ENCODE results near the gene MEF2C. TPM values are rescaled to one million over a fixed set of nuclear protein-coding genes. Genes with fewer than 3 reads are reported as not detected.

MEF2C gene
- total RNA-seq, 4 donors from 2014 or later, result 45.6 to 92.0 (median 54.4) TPM

DNA sequence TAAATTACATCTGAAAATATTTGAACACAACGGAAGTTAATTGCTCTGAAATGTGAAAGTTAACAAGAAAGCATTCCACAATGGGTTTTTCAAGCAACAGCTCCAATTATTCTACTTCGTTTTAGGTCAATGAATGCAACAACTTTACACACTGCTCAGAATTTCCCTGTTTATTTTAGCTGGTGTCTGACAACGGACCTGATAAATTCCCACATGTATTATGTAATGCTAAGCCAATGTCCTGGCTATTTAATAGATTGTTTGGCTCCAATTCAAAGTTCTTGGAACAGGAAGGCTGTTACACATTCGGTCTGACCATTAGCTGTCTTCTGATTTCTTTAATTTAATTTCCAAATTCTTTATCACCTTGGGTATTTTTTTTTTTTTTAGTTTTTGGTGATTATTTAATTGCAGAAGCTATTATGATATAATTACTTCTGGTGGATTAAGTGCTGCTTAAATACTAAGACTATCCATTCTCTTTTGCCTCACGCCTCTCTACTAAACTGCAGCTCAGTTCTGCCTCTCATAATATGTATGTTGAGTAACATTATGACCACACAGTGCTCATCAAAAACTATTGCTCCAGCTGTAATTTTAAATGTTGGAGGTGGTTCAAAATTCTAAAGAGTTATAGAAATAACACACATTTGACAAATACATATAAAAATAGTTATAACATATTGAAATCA is 57.9 kb downstream of the MEF2C start:
- TF ChIP-seq, protein P1, sequence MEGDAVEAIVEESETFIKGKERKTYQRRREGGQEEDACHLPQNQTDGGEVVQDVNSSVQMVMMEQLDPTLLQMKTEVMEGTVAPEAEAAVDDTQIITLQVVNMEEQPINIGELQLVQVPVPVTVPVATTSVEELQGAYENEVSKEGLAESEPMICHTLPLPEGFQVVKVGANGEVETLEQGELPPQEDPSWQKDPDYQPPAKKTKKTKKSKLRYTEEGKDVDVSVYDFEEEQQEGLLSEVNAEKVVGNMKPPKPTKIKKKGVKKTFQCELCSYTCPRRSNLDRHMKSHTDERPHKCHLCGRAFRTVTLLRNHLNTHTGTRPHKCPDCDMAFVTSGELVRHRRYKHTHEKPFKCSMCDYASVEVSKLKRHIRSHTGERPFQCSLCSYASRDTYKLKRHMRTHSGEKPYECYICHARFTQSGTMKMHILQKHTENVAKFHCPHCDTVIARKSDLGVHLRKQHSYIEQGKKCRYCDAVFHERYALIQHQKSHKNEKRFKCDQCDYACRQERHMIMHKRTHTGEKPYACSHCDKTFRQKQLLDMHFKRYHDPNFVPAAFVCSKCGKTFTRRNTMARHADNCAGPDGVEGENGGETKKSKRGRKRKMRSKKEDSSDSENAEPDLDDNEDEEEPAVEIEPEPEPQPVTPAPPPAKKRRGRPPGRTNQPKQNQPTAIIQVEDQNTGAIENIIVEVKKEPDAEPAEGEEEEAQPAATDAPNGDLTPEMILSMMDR (IDR thresholded peaks at IDR 0.05; ENCODE audit: low read depth), result no peak

DNA sequence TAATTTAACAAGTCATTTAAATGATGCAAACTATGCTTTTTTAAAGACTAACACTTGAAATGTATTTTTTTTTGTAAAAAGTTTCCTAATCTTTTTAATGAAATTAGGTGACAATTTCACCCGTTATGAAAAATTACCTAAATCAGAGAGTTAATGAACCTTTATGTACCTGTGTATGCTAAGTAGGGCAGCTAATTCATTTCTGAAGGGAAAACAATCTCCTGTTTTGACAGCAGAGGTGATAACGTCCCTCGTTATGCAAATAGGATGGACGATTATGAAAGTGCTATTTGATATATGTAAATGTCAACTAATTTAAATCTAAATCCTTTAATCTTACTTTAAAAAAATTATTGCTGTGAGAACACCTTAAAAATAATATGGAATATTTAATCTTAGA is 58.8 kb downstream of the MEF2C start:
- TF ChIP-seq, protein P1 (IDR thresholded peaks at IDR 0.05; ENCODE audit: low read depth), result no peak

DNA sequence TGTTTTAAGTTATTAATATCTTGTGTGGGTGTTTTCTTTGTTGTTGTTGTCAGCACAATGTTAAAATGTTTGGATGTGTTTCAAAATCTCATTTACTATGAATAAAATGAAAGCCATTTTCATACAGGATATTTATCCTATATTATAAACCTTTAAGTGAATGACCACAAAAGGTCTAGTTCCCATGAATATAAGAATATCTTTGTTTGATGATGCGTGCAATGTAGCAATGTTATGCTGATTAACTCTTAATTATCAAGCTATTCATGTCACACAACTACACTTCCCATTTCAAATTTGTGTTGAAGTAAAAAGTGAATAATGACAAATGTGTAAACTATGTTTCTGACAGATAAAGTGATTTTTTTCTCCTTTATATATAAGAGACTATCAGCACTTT is 59.8 kb downstream of the MEF2C start:
- TF ChIP-seq, protein P1 (IDR thresholded peaks at IDR 0.05; ENCODE audit: low read depth), result no peak

DNA sequence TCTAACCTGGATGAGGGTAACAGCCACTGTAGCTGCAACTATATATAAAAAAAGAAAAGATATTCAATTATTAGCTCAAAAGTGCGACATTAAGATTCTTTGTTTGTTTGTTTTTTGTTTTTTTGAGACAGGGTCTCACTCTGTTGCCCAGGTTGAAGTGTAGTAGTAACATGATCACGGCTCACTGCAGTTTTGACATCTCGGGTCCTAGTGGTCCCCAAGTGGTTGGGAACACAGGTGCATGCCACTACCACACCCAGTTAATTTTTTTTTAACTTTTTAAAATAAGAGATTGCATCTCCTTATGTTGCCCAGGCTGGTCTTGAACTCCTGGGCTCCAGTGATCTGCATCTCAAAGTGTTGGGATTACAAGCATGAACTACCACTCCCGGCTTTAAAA is 61.8 kb downstream of the MEF2C start:
- TF ChIP-seq, protein P1 (IDR thresholded peaks at IDR 0.05; ENCODE audit: low read depth), result no peak

DNA sequence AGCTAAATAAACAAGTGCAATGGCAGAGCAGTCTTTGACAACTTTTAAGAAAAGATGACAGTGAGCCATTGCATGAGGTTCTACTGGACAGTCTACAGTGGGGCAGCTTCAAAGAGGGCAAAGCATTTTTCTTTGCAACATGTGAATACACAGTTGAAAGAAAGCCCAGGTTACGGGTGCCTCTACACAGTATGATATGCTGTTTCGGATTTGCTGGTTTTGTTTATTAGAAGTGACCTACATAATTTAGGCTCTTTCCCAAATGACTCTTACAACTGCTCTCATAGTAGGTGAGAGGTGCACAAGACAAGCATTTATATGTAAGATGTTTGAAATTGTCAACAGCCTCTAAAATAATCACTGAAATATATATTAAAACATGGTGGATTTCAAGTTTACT is 62.4 kb downstream of the MEF2C start:
- TF ChIP-seq, protein P1 (IDR thresholded peaks at IDR 0.05; ENCODE audit: low read depth), result no peak

DNA sequence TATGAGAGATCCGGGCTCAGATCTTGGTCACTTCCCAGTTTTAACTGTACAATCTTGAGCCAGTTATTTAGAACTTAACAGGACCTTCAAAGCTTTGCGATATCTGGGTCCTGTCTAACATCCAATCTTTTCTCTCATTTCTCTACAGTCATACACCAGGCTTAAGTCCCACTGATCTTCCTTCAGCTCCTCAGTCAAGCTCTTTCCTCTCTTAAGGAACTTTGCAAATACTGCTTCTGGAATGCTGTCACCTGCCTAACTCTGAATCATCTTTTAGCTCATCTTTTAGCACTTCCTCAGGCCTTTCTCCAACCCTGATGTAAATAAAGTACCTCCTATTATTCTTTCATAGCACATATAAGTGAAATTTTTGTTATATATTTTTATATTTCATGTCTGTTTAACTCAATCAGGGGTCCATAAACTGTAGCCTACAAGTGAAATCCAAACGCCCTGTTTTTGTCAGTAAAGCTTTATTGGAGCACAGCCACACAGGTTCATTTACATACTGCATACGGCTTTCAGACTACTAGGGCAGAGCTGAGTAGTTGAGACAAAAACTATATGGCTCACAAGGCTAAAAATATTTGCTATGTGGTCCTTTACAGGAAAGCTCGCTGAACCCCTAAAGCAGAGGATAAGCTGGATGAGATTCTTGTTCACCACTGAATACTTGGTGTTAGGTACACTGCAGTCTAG is 63.5 kb downstream of the MEF2C start:
- TF ChIP-seq, protein P1 (IDR thresholded peaks at IDR 0.05; ENCODE audit: low read depth), result no peak

DNA sequence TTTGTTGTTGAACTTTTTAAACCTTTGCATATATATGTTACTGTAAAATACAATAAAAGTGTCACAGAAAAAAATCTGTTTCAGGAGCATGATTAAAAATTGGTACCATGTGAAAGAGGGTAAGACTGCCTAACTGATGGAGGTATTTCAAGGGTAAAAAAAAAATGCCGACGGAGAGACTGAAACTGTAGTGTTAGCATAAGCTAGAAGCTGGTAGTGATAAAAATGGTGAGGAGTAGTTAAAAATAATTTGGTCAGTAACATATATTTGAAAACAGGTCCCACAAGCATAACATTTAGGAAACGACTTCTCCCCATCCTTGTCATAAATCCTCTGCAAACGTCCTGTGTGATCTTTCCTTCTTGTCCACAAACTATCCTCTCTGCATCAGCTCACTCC is 64.7 kb downstream of the MEF2C start:
- TF ChIP-seq, protein P1 (IDR thresholded peaks at IDR 0.05; ENCODE audit: low read depth), result no peak

Measured in subcutaneous adipose tissue (tissue), 4 donors.